GM18868 (cell line): ENCODE results near the gene DBN1.
"Not testable (repeated sequence)": the region's sequence is repeated elsewhere in the genome, so short reads cannot be mapped to it uniquely, and the experiment has no call there.

Experiments used
- ATAC-seq: cut with Tn5 transposase; IDR thresholded peaks from one replicate; pipeline ENCODE4 v1.9.1; 2021; ENCODE audit warnings: mild to moderate bottlenecking, moderate library complexity; ENCODE audit not compliant: unreplicated experiment

Gene DBN1

GRCh38 chr5:177432143-177432838, 41.1 kb downstream of the DBN1 start:
- ATAC-seq: no peak

- ATAC-seq: peak; percentile 45
These were observed 41.9 kb downstream of the DBN1 start for GRCh38 chr5:177431317-177432142.

GRCh38 chr5:177430972-177431316, 42.5 kb downstream of the DBN1 start:
- ATAC-seq: no peak

- ATAC-seq: no peak
These were observed 43.1 kb downstream of the DBN1 start for GRCh38 chr5:177430140-177430951.

- no peak for ATAC-seq
These were observed 44.0 kb downstream of the DBN1 start for GRCh38 chr5:177429248-177430040.

- no peak for ATAC-seq
These were observed 44.7 kb downstream of the DBN1 start for GRCh38 chr5:177428574-177429217.

GRCh38 chr5:177427919-177428573, 45.4 kb downstream of the DBN1 start:
- ATAC-seq: no peak

GRCh38 chr5:177427211-177427822, 46.1 kb downstream of the DBN1 start:
- no peak for ATAC-seq

- no peak for ATAC-seq
These were observed 46.7 kb downstream of the DBN1 start, which contains the start of gene GRK6 for GRCh38 chr5:177426566-177427210. GRK6 (plus strand) TSS chr5:177426676; CDS start chr5:177426846, 170 bp downstream.

GRCh38 chr5:177425801-177426565, 47.5 kb downstream of the DBN1 start:
- ATAC-seq: peak; percentile 76

GRCh38 chr5:177425196-177425800, 48.1 kb downstream of the DBN1 start:
- no peak for ATAC-seq

- ATAC-seq: no peak
These were observed 49.8 kb downstream of the DBN1 start for GRCh38 chr5:177423671-177424070.

- ATAC-seq: no peak
These were observed 52.2 kb downstream of the DBN1 start for GRCh38 chr5:177421062-177421798.

- not testable (repeated sequence) for ATAC-seq
These were observed 53.0 kb downstream of the DBN1 start for GRCh38 chr5:177420472-177420871.

- ATAC-seq: no peak
These were observed 54.4 kb downstream of the DBN1 start for GRCh38 chr5:177419046-177419445.

- not testable (repeated sequence) for ATAC-seq
These were observed 56.4 kb downstream of the DBN1 start for GRCh38 chr5:177417081-177417480.

- ATAC-seq: no peak
These were observed 59.0 kb downstream of the DBN1 start for GRCh38 chr5:177414481-177414880.
